SU-DHL-6 (cell line): ENCODE results near the gene CDC42BPG.

Experiments
- H2AFZ ChIP-seq: fragments of 200-600 bp; sonication (generic); 2 replicates; pipeline ENCODE4 v1.6.1; 2014; ENCODE audit warnings: low read depth, mild to moderate bottlenecking, moderate library complexity, mixed read lengths, antibody characterized with exemption, low read length; ENCODE audit not compliant: severe bottlenecking
- H3F3A ChIP-seq: fragments of 200-600 bp; shearing (Covaris generic); 2 replicates; pipeline ENCODE4 v1.6.0; 2016; ENCODE audit warnings: antibody characterized with exemption, mild to moderate bottlenecking; ENCODE audit not compliant: insufficient read depth
- H3K27ac ChIP-seq: fragments of 200-600 bp; sonication (generic); 2 replicates; pipeline ENCODE4 v1.5.1; 2016; ENCODE audit warnings: low read depth, mild to moderate bottlenecking, low read length, moderate library complexity, mixed read lengths
- H3K27me3 ChIP-seq: fragments of 200-600 bp; sonication (generic), shearing (Covaris generic); 2 replicates; pipeline ENCODE4 v1.6.0; 2014; ENCODE audit warnings: mild to moderate bottlenecking, low read length
- H3K36me3 ChIP-seq: fragments of 200-600 bp; sonication (generic); 2 replicates; pipeline ENCODE4 v1.6.1; 2014; ENCODE audit warnings: mild to moderate bottlenecking, low read length, mixed read lengths
- H3K4me2 ChIP-seq: fragments of 300-600, 200-600 bp; shearing (Covaris generic), sonication (generic); 2 replicates; pipeline ENCODE4 v1.6.0; 2014; ENCODE audit warnings: low read length, low read depth, mild to moderate bottlenecking; ENCODE audit not compliant: poor library complexity, severe bottlenecking
- H3K4me3 ChIP-seq: fragments of 200-600 bp; sonication (generic); 2 replicates; pipeline ENCODE4 v1.5.1; 2014; ENCODE audit warnings: antibody characterized with exemption, low read length, mild to moderate bottlenecking, mixed read lengths; ENCODE audit not compliant: insufficient read depth, poor library complexity, severe bottlenecking
- H3K79me2 ChIP-seq: fragments of 200-600 bp; sonication (generic); 2 replicates; pipeline ENCODE4 v1.6.1; 2014; ENCODE audit warnings: mild to moderate bottlenecking, low read length, moderate library complexity; ENCODE audit not compliant: insufficient read depth
- H3K9ac ChIP-seq: fragments of 200-600 bp; sonication (generic); 2 replicates; pipeline ENCODE4 v1.7.0; 2014; ENCODE audit warnings: mild to moderate bottlenecking, low read length
- H3K9me2 ChIP-seq: fragments of 200-600 bp; sonication (generic); replicated peaks from 2 replicates; pipeline ENCODE4 v1.6.1; 2014; ENCODE audit warnings: low read length; ENCODE audit not compliant: insufficient read depth
- H3K9me3 ChIP-seq: fragments of 200-600 bp; sonication (generic); 2 replicates; pipeline ENCODE4 v1.6.1; 2014; ENCODE audit warnings: low read length, mixed read lengths; ENCODE audit not compliant: insufficient read depth
- H4K20me1 ChIP-seq: fragments of 200-600 bp; sonication (generic); 2 replicates; pipeline ENCODE4 v1.6.1; 2014; ENCODE audit warnings: low read depth, mild to moderate bottlenecking, antibody characterized with exemption, low read length, moderate library complexity, mixed read lengths
- CTCF ChIP-seq: fragments of 200-600 bp; sonication (generic); IDR thresholded peaks from one replicate; pipeline ENCODE4 v1.5.1; 2017; ENCODE audit warnings: antibody characterized with exemption, mild to moderate bottlenecking, low read length, moderate library complexity; ENCODE audit not compliant: insufficient read depth, poor library complexity, severe bottlenecking
- EZH2phosphoT487 ChIP-seq: fragments of 200-600 bp; sonication (generic), shearing (Covaris generic); conservative IDR thresholded peaks from 2 replicates; pipeline ENCODE4 v1.6.1; 2018; ENCODE audit warnings: mild to moderate bottlenecking, antibody characterized with exemption, low read length, moderate library complexity, mixed read lengths

Gene CDC42BPG

DNA sequence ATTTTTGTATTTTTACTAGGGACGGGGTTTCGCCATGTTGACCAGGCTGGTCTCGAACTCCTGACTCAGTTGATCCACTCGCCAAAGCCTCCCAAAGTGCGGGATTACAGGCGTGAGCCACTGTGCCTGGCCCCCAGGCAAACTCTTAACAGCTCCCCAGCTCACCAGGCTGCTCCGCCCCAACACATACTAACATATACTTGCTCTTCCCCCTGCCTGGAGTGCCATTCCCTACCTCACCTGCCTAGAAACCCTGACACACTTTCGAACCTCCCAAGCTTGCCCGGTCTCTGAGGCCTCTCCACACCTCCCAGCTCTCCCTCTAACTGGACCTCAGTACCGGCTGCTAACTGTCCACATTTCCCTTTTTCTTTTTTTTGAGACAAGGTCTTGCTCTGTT lies 49.9 kb downstream of the CDC42BPG start:
- H3K9ac ChIP-seq, result no peak overlapping the region
- TF ChIP-seq EZH2phosphoT487 (no peak), CTCF (no peak)

DNA sequence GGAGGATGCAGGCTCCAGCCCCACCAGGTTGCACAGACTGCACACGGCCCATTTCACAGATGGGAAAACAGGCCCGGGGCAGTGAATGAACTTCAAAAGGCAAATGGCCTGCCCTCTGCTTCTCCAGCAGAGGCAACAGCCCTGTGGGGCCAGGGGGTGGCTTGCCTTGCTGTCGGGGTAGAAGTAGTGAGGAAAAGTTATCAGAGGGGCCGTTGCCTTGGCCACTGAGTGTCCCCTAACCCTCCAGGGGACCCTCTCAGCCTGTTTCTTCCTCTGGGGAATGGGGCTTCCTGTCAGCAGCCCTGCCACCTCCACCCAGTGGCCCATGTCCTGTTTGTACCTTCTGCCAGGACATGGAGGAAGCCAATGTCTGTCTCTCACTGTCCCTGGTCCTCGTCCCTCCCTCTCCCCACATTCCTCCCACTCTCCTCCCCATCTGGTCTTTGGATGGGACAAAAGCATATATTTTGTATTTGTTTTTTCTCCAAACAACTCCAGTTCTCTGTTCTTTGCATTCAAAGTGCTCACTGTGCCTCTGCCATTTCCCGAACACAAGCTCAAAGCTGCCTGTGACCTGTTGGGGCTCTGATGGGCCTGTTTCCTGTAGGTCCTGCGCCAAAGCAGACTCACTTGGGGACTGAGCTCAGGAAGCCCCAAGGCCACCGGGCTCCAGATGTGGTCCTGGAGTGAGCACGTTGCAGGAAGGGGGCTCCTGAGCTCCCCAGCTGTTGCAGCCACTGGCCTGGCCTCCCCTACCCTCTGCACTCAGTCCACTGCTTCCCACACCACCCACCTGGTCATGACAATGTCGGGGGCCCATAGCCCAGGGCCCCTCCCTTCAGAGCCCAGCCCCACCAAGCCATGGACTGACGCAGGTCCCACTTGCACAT lies 50.9 kb downstream of the CDC42BPG start:
- Histone ChIP-seq H3K27ac (no peak overlapping the region), H3K79me2 (no peaks in the 10 kb centered on the region), H2AFZ (no peak overlapping the region), H3K9me2 (no peaks in the 10 kb centered on the region), H4K20me1 (no peaks in the 10 kb centered on the region), H3K36me3 (no peaks in the 10 kb centered on the region), H3K4me3 (no peak overlapping the region), H3K9me3 (no peaks in the 10 kb centered on the region), H3K27me3 (no peaks in the 10 kb centered on the region), H3K4me2 (no peak overlapping the region), H3K9ac (no peak overlapping the region), H3F3A (no peaks in the 10 kb centered on the region)
- TF ChIP-seq CTCF (no peak), EZH2phosphoT487 (no peak)

More for the DNA sequence above, 49.9 kb downstream of the CDC42BPG start:
- no peak overlapping the region for H3K27ac ChIP-seq
- H3K9me3 ChIP-seq, result no peaks in the 10 kb centered on the region
- no peak overlapping the region for H3K4me2 ChIP-seq
- H3K27me3 ChIP-seq, result no peaks in the 10 kb centered on the region
- H3K9me2 ChIP-seq, result no peaks in the 10 kb centered on the region
- H3K79me2 ChIP-seq, result no peaks in the 10 kb centered on the region
- no peaks in the 10 kb centered on the region for H3K36me3 ChIP-seq
- no peaks in the 10 kb centered on the region for H3F3A ChIP-seq
- no peaks in the 10 kb centered on the region for H4K20me1 ChIP-seq
- no peak overlapping the region for H2AFZ ChIP-seq
- H3K4me3 ChIP-seq, result no peak overlapping the region

- no peak overlapping the region for H3K4me3 ChIP-seq
- TF ChIP-seq EZH2phosphoT487 (no peak), CTCF (no peak)
- no peak overlapping the region for H3K27ac ChIP-seq
- no peaks in the 10 kb centered on the region for H3K27me3 ChIP-seq
- H3K9me2 ChIP-seq, result no peaks in the 10 kb centered on the region
- no peak overlapping the region for H2AFZ ChIP-seq
- H4K20me1 ChIP-seq, result no peaks in the 10 kb centered on the region
- no peak overlapping the region for H3K9ac ChIP-seq
- no peaks in the 10 kb centered on the region for H3F3A ChIP-seq
- H3K9me3 ChIP-seq, result no peaks in the 10 kb centered on the region
- H3K36me3 ChIP-seq, result no peaks in the 10 kb centered on the region
- no peaks in the 10 kb centered on the region for H3K79me2 ChIP-seq
- H3K4me2 ChIP-seq, result no peak overlapping the region
Observed at GRCh38 chr11:64792482-64792881, 52.0 kb downstream of the CDC42BPG start.
